SU-DHL-6 (cell line): ENCODE data around the gene ITIH5.

ENCODE experiments used
- H2AFZ ChIP-seq: fragments of 200-600 bp; sonication (generic); 2 replicates; pipeline ENCODE4 v1.6.1; 2014; ENCODE audit warnings: low read depth, mild to moderate bottlenecking, moderate library complexity, mixed read lengths, antibody characterized with exemption, low read length; ENCODE audit not compliant: severe bottlenecking
- H3F3A ChIP-seq: fragments of 200-600 bp; shearing (Covaris generic); 2 replicates; pipeline ENCODE4 v1.6.0; 2016; ENCODE audit warnings: antibody characterized with exemption, mild to moderate bottlenecking; ENCODE audit not compliant: insufficient read depth
- H3K27ac ChIP-seq: fragments of 200-600 bp; sonication (generic); 2 replicates; pipeline ENCODE4 v1.5.1; 2016; ENCODE audit warnings: low read depth, mild to moderate bottlenecking, low read length, moderate library complexity, mixed read lengths
- H3K27me3 ChIP-seq: fragments of 200-600 bp; sonication (generic), shearing (Covaris generic); 2 replicates; pipeline ENCODE4 v1.6.0; 2014; ENCODE audit warnings: mild to moderate bottlenecking, low read length
- H3K36me3 ChIP-seq: fragments of 200-600 bp; sonication (generic); 2 replicates; pipeline ENCODE4 v1.6.1; 2014; ENCODE audit warnings: mild to moderate bottlenecking, low read length, mixed read lengths
- H3K4me2 ChIP-seq: fragments of 300-600, 200-600 bp; shearing (Covaris generic), sonication (generic); 2 replicates; pipeline ENCODE4 v1.6.0; 2014; ENCODE audit warnings: low read length, low read depth, mild to moderate bottlenecking; ENCODE audit not compliant: poor library complexity, severe bottlenecking
- H3K4me3 ChIP-seq: fragments of 200-600 bp; sonication (generic); 2 replicates; pipeline ENCODE4 v1.5.1; 2014; ENCODE audit warnings: antibody characterized with exemption, low read length, mild to moderate bottlenecking, mixed read lengths; ENCODE audit not compliant: insufficient read depth, poor library complexity, severe bottlenecking
- H3K79me2 ChIP-seq: fragments of 200-600 bp; sonication (generic); 2 replicates; pipeline ENCODE4 v1.6.1; 2014; ENCODE audit warnings: mild to moderate bottlenecking, low read length, moderate library complexity; ENCODE audit not compliant: insufficient read depth
- H3K9ac ChIP-seq: fragments of 200-600 bp; sonication (generic); 2 replicates; pipeline ENCODE4 v1.7.0; 2014; ENCODE audit warnings: mild to moderate bottlenecking, low read length
- H3K9me2 ChIP-seq: fragments of 200-600 bp; sonication (generic); replicated peaks from 2 replicates; pipeline ENCODE4 v1.6.1; 2014; ENCODE audit warnings: low read length; ENCODE audit not compliant: insufficient read depth
- H3K9me3 ChIP-seq: fragments of 200-600 bp; sonication (generic); 2 replicates; pipeline ENCODE4 v1.6.1; 2014; ENCODE audit warnings: low read length, mixed read lengths; ENCODE audit not compliant: insufficient read depth
- H4K20me1 ChIP-seq: fragments of 200-600 bp; sonication (generic); 2 replicates; pipeline ENCODE4 v1.6.1; 2014; ENCODE audit warnings: low read depth, mild to moderate bottlenecking, antibody characterized with exemption, low read length, moderate library complexity, mixed read lengths
- CTCF ChIP-seq: fragments of 200-600 bp; sonication (generic); IDR thresholded peaks from one replicate; pipeline ENCODE4 v1.5.1; 2017; ENCODE audit warnings: antibody characterized with exemption, mild to moderate bottlenecking, low read length, moderate library complexity; ENCODE audit not compliant: insufficient read depth, poor library complexity, severe bottlenecking
- EZH2phosphoT487 ChIP-seq: fragments of 200-600 bp; sonication (generic), shearing (Covaris generic); conservative IDR thresholded peaks from 2 replicates; pipeline ENCODE4 v1.6.1; 2018; ENCODE audit warnings: mild to moderate bottlenecking, antibody characterized with exemption, low read length, moderate library complexity, mixed read lengths

The ITIH5 gene

GRCh38 chr10:7547829-7548228 is 118.9 kb downstream of the ITIH5 start:
- Histone ChIP-seq H2AFZ (no peak overlapping the region), H3K4me3 (no peak overlapping the region), H4K20me1 (no peaks in the 10 kb centered on the region), H3F3A (no peaks in the 10 kb centered on the region), H3K36me3 (no peaks in the 10 kb centered on the region), H3K79me2 (no peaks in the 10 kb centered on the region), H3K4me2 (no peak overlapping the region), H3K9me3 (no peaks in the 10 kb centered on the region), H3K27me3 (no peaks in the 10 kb centered on the region), H3K27ac (no peak overlapping the region), H3K9ac (no peak overlapping the region), H3K9me2 (no peaks in the 10 kb centered on the region)
- TF ChIP-seq CTCF (no peak), EZH2phosphoT487 (no peak)

DNA sequence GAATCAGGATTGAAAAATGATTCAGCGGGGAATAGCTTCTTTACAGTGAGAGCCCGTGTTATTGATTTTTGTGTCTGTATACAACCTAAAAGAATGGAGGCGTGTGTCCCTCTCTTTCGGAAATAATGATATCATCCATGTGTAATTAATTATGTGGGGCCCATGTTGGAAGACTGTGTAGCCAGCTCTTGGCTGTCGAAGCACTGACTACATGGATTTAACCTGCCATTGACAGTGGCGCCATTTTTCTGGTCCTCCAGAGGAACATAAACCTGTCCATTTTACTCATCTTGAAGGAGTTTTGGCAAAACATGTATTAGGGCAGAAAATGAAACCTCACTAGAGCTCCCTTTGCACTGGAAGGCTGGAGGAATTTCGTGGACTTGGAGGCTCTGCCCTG is 119.6 kb downstream of the ITIH5 start:
- H3K9me3 ChIP-seq: no peaks in the 10 kb centered on the region
- H3K27ac ChIP-seq: no peak overlapping the region
- no peaks in the 10 kb centered on the region for H4K20me1 ChIP-seq
- H3K4me3 ChIP-seq: no peak overlapping the region
- no peak overlapping the region for H3K4me2 ChIP-seq
- H3K9ac ChIP-seq: no peak overlapping the region
- H3K27me3 ChIP-seq: no peaks in the 10 kb centered on the region
- H3K79me2 ChIP-seq: no peaks in the 10 kb centered on the region
- H3F3A ChIP-seq: no peaks in the 10 kb centered on the region
- no peaks in the 10 kb centered on the region for H3K36me3 ChIP-seq
- H2AFZ ChIP-seq: no peak overlapping the region
- no peaks in the 10 kb centered on the region for H3K9me2 ChIP-seq
- no peak for TF ChIP-seq EZH2phosphoT487
- TF ChIP-seq CTCF: no peak

GRCh38 chr10:7546385-7546967 is 120.3 kb downstream of the ITIH5 start:
- Histone ChIP-seq H3K4me3 (no peak overlapping the region), H3K4me2 (no peak overlapping the region), H3K9me2 (no peaks in the 10 kb centered on the region), H3K27me3 (no peaks in the 10 kb centered on the region), H3F3A (no peaks in the 10 kb centered on the region), H3K79me2 (no peaks in the 10 kb centered on the region), H4K20me1 (no peaks in the 10 kb centered on the region), H2AFZ (no peak overlapping the region), H3K9ac (no peak overlapping the region), H3K27ac (no peak overlapping the region), H3K36me3 (no peaks in the 10 kb centered on the region), H3K9me3 (no peaks in the 10 kb centered on the region)
- no peak for TF ChIP-seq CTCF
- no peak for TF ChIP-seq EZH2phosphoT487
